Neuronal stem cell (in vitro differentiated cells): ENCODE measurements around the gene FIGN.

ENCODE experiments used
- DNase-seq: peaks from one replicate; pipeline ENCODE4 v3.0.0-alpha.2; 2013; ENCODE audit warnings: low spot score
- H2AFZ ChIP-seq: one replicate; pipeline ENCODE4 v1.6.1; 2013; ENCODE audit warnings: mild to moderate bottlenecking, low read length, inconsistent platforms
- H2AK5ac ChIP-seq: 2 replicates; pipeline ENCODE4 v1.6.1; 2013; ENCODE audit warnings: low read depth, mild to moderate bottlenecking, inconsistent platforms, low read length, moderate library complexity, mixed read lengths
- H2BK120ac ChIP-seq: 2 replicates; pipeline ENCODE4 v1.6.1; 2013; ENCODE audit warnings: low read depth, mild to moderate bottlenecking, inconsistent platforms, low read length, moderate library complexity, mixed read lengths
- H2BK12ac ChIP-seq: one replicate; pipeline ENCODE4 v1.6.1; 2013; ENCODE audit warnings: low read length, inconsistent platforms
- H2BK15ac ChIP-seq: 2 replicates; pipeline ENCODE4 v1.6.1; 2013; ENCODE audit warnings: mild to moderate bottlenecking, low read length, inconsistent platforms, mixed read lengths
- H2BK5ac ChIP-seq: one replicate; pipeline ENCODE4 v1.6.1; 2013; ENCODE audit warnings: inconsistent platforms, mild to moderate bottlenecking, low read length, moderate library complexity
- H3K14ac ChIP-seq: one replicate; pipeline ENCODE4 v1.6.1; 2013; ENCODE audit warnings: low read length, inconsistent platforms
- H3K18ac ChIP-seq: 2 replicates; pipeline ENCODE4 v1.6.1; 2013; ENCODE audit warnings: low read length, inconsistent platforms
- H3K23ac ChIP-seq: 2 replicates; pipeline ENCODE4 v1.6.1; 2013; ENCODE audit warnings: low read depth, mild to moderate bottlenecking, mixed read lengths, low read length, inconsistent platforms; ENCODE audit not compliant: poor library complexity
- H3K27ac ChIP-seq: replicated peaks from 3 replicates; pipeline ENCODE4 v1.5.1; 2013; ENCODE audit warnings: low read length, inconsistent platforms
- H3K27me3 ChIP-seq, 3 experiments: 2 replicates each; pipeline ENCODE4 v1.6.1; 2013; ENCODE audit warnings: low read length in 3 of 3, mild to moderate bottlenecking in 2 of 3, inconsistent platforms in 1 of 3, low read depth in 1 of 3, mixed read lengths in 1 of 3, moderate library complexity in 1 of 3; ENCODE audit not compliant: control insufficient read depth in 3 of 3, insufficient read depth in 3 of 3
- H3K36me3 ChIP-seq, 2 donors: replicated peaks in 1 of 2; 2 replicates each; pipeline ENCODE4 v1.6.1; 2013; ENCODE audit warnings: low read length in 2 of 2; ENCODE audit not compliant: control insufficient read depth in 2 of 2, insufficient read depth in 2 of 2
- H3K4ac ChIP-seq: 2 replicates; pipeline ENCODE4 v1.6.1; 2013; ENCODE audit warnings: inconsistent platforms, mild to moderate bottlenecking, low read length, moderate library complexity
- H3K4me1 ChIP-seq, 2 donors: 1 replicate in 1 of 2; 2 replicates in 1 of 2; pipeline ENCODE4 v1.6.1; 2013; ENCODE audit warnings: low read length in 2 of 2, low read depth in 1 of 2; ENCODE audit not compliant: control insufficient read depth in 2 of 2, insufficient read depth in 1 of 2
- H3K4me2 ChIP-seq: one replicate; pipeline ENCODE4 v1.6.1; 2013; ENCODE audit warnings: mild to moderate bottlenecking, low read length, inconsistent platforms; ENCODE audit not compliant: insufficient read depth, poor library complexity, severe bottlenecking
- H3K4me3 ChIP-seq, 2 donors: 2 replicates each; pipeline ENCODE4 v1.5.1; 2013; ENCODE audit warnings: low read length in 2 of 2, mild to moderate bottlenecking in 2 of 2, inconsistent platforms in 1 of 2, moderate library complexity in 1 of 2
- H3K79me1 ChIP-seq: one replicate; pipeline ENCODE4 v1.6.1; 2013; ENCODE audit warnings: low read depth, mild to moderate bottlenecking, inconsistent platforms, low read length, moderate library complexity
- H3K9ac ChIP-seq: one replicate; pipeline ENCODE4 v1.6.1; 2013; ENCODE audit warnings: mild to moderate bottlenecking, low read depth, low read length, inconsistent platforms; ENCODE audit not compliant: poor library complexity
- H3K9me3 ChIP-seq, 2 donors: replicated peaks in 1 of 2; 2 replicates each; pipeline versions ENCODE3 to v1.6.1; 2013; ENCODE audit warnings: low read length in 2 of 2, mild to moderate bottlenecking in 2 of 2, inconsistent platforms in 1 of 2, low read depth in 1 of 2, mixed read lengths in 1 of 2, moderate library complexity in 1 of 2; ENCODE audit not compliant: control insufficient read depth in 2 of 2, insufficient read depth in 1 of 2
- H4K8ac ChIP-seq: one replicate; pipeline ENCODE4 v1.6.1; 2013; ENCODE audit warnings: low read depth, mild to moderate bottlenecking, inconsistent platforms, low read length, moderate library complexity
- H4K91ac ChIP-seq: one replicate; pipeline ENCODE4 v1.6.1; 2013; ENCODE audit warnings: low read length, low read depth, mild to moderate bottlenecking, inconsistent platforms; ENCODE audit not compliant: poor library complexity
- WGBS, 2 donors: extraction: QIAGEN DNeasy Blood & Tissue Kit; methylation state at CpG; one replicate each; pipeline ENCODE4 v1.1.7; 2013; ENCODE audit warnings: missing lambda C conversion rate in 2 of 2, mixed read lengths in 1 of 2; ENCODE audit not compliant: insufficient read length in 2 of 2, insufficient replicate concordance in 1 of 2; ENCODE audit errors: extremely low coverage in 2 of 2; 5-methylcytosine and 5-hydroxymethylcytosine counted together

Gene FIGN

DNA sequence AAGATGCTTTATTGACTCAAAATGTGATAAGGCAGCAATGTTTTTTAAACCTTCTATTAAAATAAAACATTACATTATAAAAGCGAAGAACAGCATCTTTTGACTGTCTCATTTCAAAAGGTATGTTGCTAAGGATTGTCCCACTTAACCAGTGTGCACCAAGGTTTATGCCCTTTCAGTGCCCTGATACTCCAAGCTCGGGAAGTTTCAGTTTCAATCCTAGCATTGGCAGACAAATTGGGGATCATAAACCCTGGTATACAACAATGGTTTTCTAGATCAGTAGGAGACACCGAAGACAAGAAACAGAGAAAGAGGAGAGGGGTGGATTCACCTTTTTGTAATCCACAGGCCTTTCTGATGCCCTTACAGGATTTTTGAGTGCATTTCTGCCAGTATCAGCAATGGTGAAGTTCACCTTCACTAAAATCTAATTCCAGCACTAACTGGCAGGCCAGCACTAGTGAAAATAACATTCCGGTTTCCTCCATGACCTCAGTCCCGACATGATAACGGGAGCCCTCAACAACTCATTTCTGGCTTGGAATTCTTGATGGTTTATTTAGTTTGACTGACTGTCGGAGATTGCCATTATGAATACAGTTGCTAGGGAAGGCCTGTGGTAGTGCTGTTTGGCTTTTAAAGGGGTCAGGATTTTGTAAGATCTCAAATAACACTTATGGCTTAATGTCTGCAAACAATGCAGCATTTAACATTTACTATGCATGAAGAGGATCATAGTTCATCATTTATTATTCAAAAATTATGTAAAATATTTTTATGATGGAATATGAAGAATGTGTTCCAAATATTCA is 33.3 kb upstream of the FIGN start:
- Histone ChIP-seq H2BK120ac (no peak overlapping the region), H3K9me3 (no peaks in the 10 kb centered on the region), H3K79me1 (no peaks in the 10 kb centered on the region), H3K4ac (no peak overlapping the region), H4K91ac (no peak overlapping the region), H2AK5ac (no peak overlapping the region), H3K4me3 (no peak overlapping the region), H3K18ac (no peak overlapping the region), H3K4me1 (no peaks in the 10 kb centered on the region), H3K23ac (no peak overlapping the region), H3K27ac (no peak overlapping the region), H2AFZ (peak overlapping the region; percentile 42), H3K14ac (no peak overlapping the region), H3K9ac (no peak overlapping the region), H4K8ac (no peak overlapping the region), H2BK12ac (no peak overlapping the region), H2BK15ac (no peak overlapping the region), H3K27me3 (no peaks in the 10 kb centered on the region), H3K36me3 (no peaks in the 10 kb centered on the region), H3K4me2 (no peak overlapping the region), H2BK5ac (no peak overlapping the region)
- DNase-seq: no peak
- WGBS, 2 donors: no CpG with 5 or more reads among the region's 7 CpGs

DNA sequence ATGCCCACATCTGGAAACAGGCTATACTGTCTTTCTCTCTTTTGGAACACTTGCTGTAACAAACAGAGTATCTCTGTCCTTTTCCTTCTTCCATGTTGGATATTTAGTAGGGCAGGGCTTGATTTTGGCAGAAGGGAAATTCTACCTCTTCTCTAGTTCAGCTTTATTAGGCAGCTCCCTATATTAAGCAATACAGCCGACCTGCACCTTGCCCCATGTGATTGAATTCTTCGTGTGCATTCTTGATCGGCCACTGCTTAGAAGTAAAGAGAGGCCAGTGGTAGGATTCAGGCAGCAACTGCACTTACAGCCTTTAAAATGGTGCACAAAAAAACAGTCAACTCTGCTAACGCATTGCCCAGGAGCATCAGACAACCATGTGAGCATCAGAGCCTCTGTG is 31.3 kb upstream of the FIGN start:
- DNase-seq: no peak
- Histone ChIP-seq H3K23ac (no peak overlapping the region), H4K91ac (no peak overlapping the region), H3K18ac (no peak overlapping the region), H3K36me3 (no peaks in the 10 kb centered on the region), H3K9ac (no peak overlapping the region), H2BK15ac (no peak overlapping the region), H2AFZ (peak overlapping the region; percentile 19), H3K4me2 (no peak overlapping the region), H3K79me1 (no peaks in the 10 kb centered on the region), H3K4me3 (no peak overlapping the region), H2AK5ac (no peak overlapping the region), H2BK12ac (no peak overlapping the region), H3K14ac (no peak overlapping the region), H2BK120ac (no peak overlapping the region), H3K4me1 (no peaks in the 10 kb centered on the region), H3K9me3 (no peaks in the 10 kb centered on the region), H3K27ac (no peak overlapping the region), H3K27me3 (no peaks in the 10 kb centered on the region), H2BK5ac (no peak overlapping the region), H3K4ac (no peak overlapping the region), H4K8ac (no peak overlapping the region)
- no CpG with 5 or more reads among the region's 4 CpGs for WGBS, 2 donors

GRCh38 chr2:163764566-163764965 is 28.8 kb upstream of the FIGN start:
- Histone ChIP-seq H3K23ac (no peak overlapping the region), H2AFZ (no peak overlapping the region)
- WGBS, 2 donors: no CpG with 5 or more reads among the region's 3 CpGs

GRCh38 chr2:163759013-163759412 is 23.2 kb upstream of the FIGN start:
- Histone ChIP-seq H3K14ac (no peak overlapping the region), H3K4me2 (no peak overlapping the region), H2BK120ac (no peak overlapping the region), H3K79me1 (no peaks in the 10 kb centered on the region), H3K4me3 (no peak overlapping the region), H3K36me3 (no peaks in the 10 kb centered on the region), H3K9me3 (no peaks in the 10 kb centered on the region), H3K27me3 (no peaks in the 10 kb centered on the region), H3K4ac (no peak overlapping the region), H3K4me1 (peaks cover 0 to 2% of the 10 kb centered on the region in 2 donors), H2BK15ac (no peak overlapping the region), H4K8ac (no peak overlapping the region), H3K9ac (no peak overlapping the region), H3K27ac (no peak overlapping the region), H2AFZ (no peak overlapping the region), H2BK12ac (no peak overlapping the region), H3K18ac (no peak overlapping the region), H3K23ac (no peak overlapping the region), H2AK5ac (no peak overlapping the region), H2BK5ac (no peak overlapping the region), H4K91ac (no peak overlapping the region)
- DNase-seq: no peak
- WGBS, 2 donors: no CpG with 5 or more reads among the region's 2 CpGs

More at GRCh38 chr2:163764566-163764965, 28.8 kb upstream of the FIGN start:
- Histone ChIP-seq H3K79me1 (no peaks in the 10 kb centered on the region), H2BK15ac (no peak overlapping the region), H4K8ac (no peak overlapping the region), H3K9me3 (no peaks in the 10 kb centered on the region), H3K27ac (no peak overlapping the region), H3K18ac (no peak overlapping the region), H2AK5ac (no peak overlapping the region), H2BK12ac (no peak overlapping the region), H3K4me3 (no peak overlapping the region), H3K14ac (no peak overlapping the region), H3K9ac (no peak overlapping the region), H3K36me3 (no peaks in the 10 kb centered on the region), H2BK120ac (no peak overlapping the region), H2BK5ac (no peak overlapping the region), H3K4me2 (no peak overlapping the region), H4K91ac (no peak overlapping the region), H3K4ac (no peak overlapping the region), H3K27me3 (no peaks in the 10 kb centered on the region), H3K4me1 (no peaks in the 10 kb centered on the region)
- DNase-seq: no peak
